DMS53 treated with DMSO at 0.1 percent for 48 hours (cell line): ENCODE data around the gene CHD8.

Experiments used
- DNase-seq: peaks from one replicate; lab custom pipeline; 2025; ENCODE audit not compliant: unreplicated experiment; lab: John Stamatoyannopoulos, UW

Gene CHD8

GRCh38 chr14:21369949-21370679, 85.8 kb downstream of the CHD8 start:
- DNase-seq: no peak

- DNase-seq: no peak
Observed at GRCh38 chr14:21367582-21368144, 88.3 kb downstream of the CHD8 start.

- no peak for DNase-seq
Observed at GRCh38 chr14:21356511-21356910, 99.4 kb downstream of the CHD8 start.

- DNase-seq: no peak
Observed at GRCh38 chr14:21352587-21352986, 103.3 kb downstream of the CHD8 start.

GRCh38 chr14:21350539-21350938, 105.4 kb downstream of the CHD8 start:
- DNase-seq: no peak

GRCh38 chr14:21347201-21347600, 108.7 kb downstream of the CHD8 start:
- DNase-seq: no peak

- DNase-seq: no peak
Observed at GRCh38 chr14:21346532-21347135, 109.3 kb downstream of the CHD8 start.

- no peak for DNase-seq
Observed at GRCh38 chr14:21343035-21343794, 112.7 kb downstream of the CHD8 start.
